Liver (tissue), 9 donors: ENCODE data around the gene RASSF8. TPM values are rescaled to one million over a fixed set of nuclear protein-coding genes. Genes with fewer than 3 reads are reported as not detected.

Experiments used
- DNase-seq: peaks from one replicate; pipeline ENCODE4 v3.0.0-alpha.2; 2017; ENCODE audit warnings: low spot score
- H3K27ac ChIP-seq, 2 donors: one replicate each; pipeline ENCODE4 v1.7.0; 2013; ENCODE audit warnings: inconsistent platforms in 2 of 2, low read length in 2 of 2, control low read depth in 1 of 2, low read depth in 1 of 2, mild to moderate bottlenecking in 1 of 2
- H3K27me3 ChIP-seq, 4 donors: one replicate each; pipeline versions ENCODE4 v1.6.1 to v1.7.0; 2013; ENCODE audit warnings: low read length in 3 of 4, inconsistent platforms in 1 of 4, mild to moderate bottlenecking in 1 of 4, moderate library complexity in 1 of 4; ENCODE audit not compliant: control insufficient read depth in 4 of 4, insufficient read depth in 4 of 4
- H3K36me3 ChIP-seq, 4 donors: one replicate each; pipeline versions ENCODE4 v1.6.1 to v1.7.0; 2013; ENCODE audit warnings: low read length in 3 of 4, mild to moderate bottlenecking in 3 of 4, low read depth in 1 of 4, moderate library complexity in 1 of 4; ENCODE audit not compliant: control insufficient read depth in 4 of 4, insufficient read depth in 3 of 4
- H3K4me1 ChIP-seq, 4 donors: one replicate each; pipeline versions ENCODE4 v1.6.1 to v1.7.0; 2013; ENCODE audit warnings: low read length in 3 of 4, mild to moderate bottlenecking in 3 of 4, moderate library complexity in 1 of 4; ENCODE audit not compliant: control insufficient read depth in 4 of 4, insufficient read depth in 4 of 4
- H3K4me3 ChIP-seq, 3 donors: one replicate each; pipeline versions ENCODE4 v1.6.1 to v1.7.0; 2013; ENCODE audit warnings: low read length in 3 of 3, control low read depth in 1 of 3, low read depth in 1 of 3, mild to moderate bottlenecking in 1 of 3
- H3K9ac ChIP-seq, 2 donors: one replicate each; pipeline ENCODE4 v1.7.0; 2013; ENCODE audit warnings: low read length in 2 of 2, mild to moderate bottlenecking in 2 of 2, moderate library complexity in 2 of 2, control low read depth in 1 of 2, low read depth in 1 of 2
- H3K9me3 ChIP-seq, 4 donors: one replicate each; pipeline versions ENCODE4 v1.6.1 to v1.7.0; 2013; ENCODE audit warnings: low read length in 3 of 4; ENCODE audit not compliant: control insufficient read depth in 4 of 4
- CTCF ChIP-seq: fragments of 150-350 bp; IDR thresholded peaks from 2 replicates; pipeline ENCODE4 v1.5.1; 2017; ENCODE audit warnings: improper control_type of control experiment, low read depth, low read length; ENCODE audit not compliant: missing input control
- EGR1 ChIP-seq, 2 donors: IDR thresholded peaks; 2 replicates each; pipeline ENCODE4 v1.6.1; 2016 to 2018; ENCODE audit warnings: antibody characterized with exemption in 2 of 2, low read depth in 2 of 2
- FOXA2 ChIP-seq: IDR thresholded peaks from 2 replicates; pipeline ENCODE4 v1.6.1; 2016; ENCODE audit warnings: antibody characterized with exemption
- GABPA ChIP-seq, 2 donors: IDR thresholded peaks in 1 of 2; conservative IDR thresholded peaks in 1 of 2; 2 replicates each; pipeline ENCODE4 v1.6.1; 2016; ENCODE audit warnings: antibody characterized with exemption in 2 of 2, mild to moderate bottlenecking in 1 of 2, moderate library complexity in 1 of 2
- HNF4A ChIP-seq, 2 donors: conservative IDR thresholded peaks; 2 replicates each; pipeline ENCODE4 v1.6.1; 2016; ENCODE audit warnings: antibody characterized with exemption in 2 of 2, mild to moderate bottlenecking in 2 of 2
- HNF4G ChIP-seq: IDR thresholded peaks from 2 replicates; pipeline ENCODE4 v1.6.1; 2016; ENCODE audit warnings: antibody characterized with exemption
- JUND ChIP-seq, 2 donors: IDR thresholded peaks; 2 replicates each; pipeline ENCODE4 v1.6.1; 2016; ENCODE audit warnings: antibody characterized with exemption in 2 of 2
- RAD21 ChIP-seq, 2 donors: IDR thresholded peaks; 2 replicates each; pipeline ENCODE4 v1.6.1; 2016; ENCODE audit warnings: antibody characterized with exemption in 2 of 2, mild to moderate bottlenecking in 2 of 2
- RXRA ChIP-seq, 2 donors: IDR thresholded peaks; 2 replicates each; pipeline ENCODE4 v1.6.1; 2017 to 2018; ENCODE audit warnings: antibody characterized with exemption in 2 of 2, mild to moderate bottlenecking in 1 of 2
- SP1 ChIP-seq: IDR thresholded peaks from 2 replicates; pipeline ENCODE4 v1.6.1; 2018; ENCODE audit warnings: antibody characterized with exemption, mild to moderate bottlenecking
- TAF1 ChIP-seq: conservative IDR thresholded peaks from 2 replicates; pipeline ENCODE4 v1.6.1; 2016; ENCODE audit warnings: antibody characterized with exemption, mild to moderate bottlenecking
- YY1 ChIP-seq: IDR thresholded peaks from 2 replicates; pipeline ENCODE4 v1.6.1; 2016; ENCODE audit warnings: antibody characterized with exemption, mild to moderate bottlenecking
- WGBS: extraction: QIAGEN DNeasy Blood & Tissue Kit; methylation state at CpG from one replicate; pipeline ENCODE4 v1.1.7; 2013; 5-methylcytosine and 5-hydroxymethylcytosine counted together
- polyA plus RNA-seq, 2 donors: library from polyadenylated mRNA; stranded (reverse) in 1 of 2; unstranded in 1 of 2; fragments of 200-250 nt in 1 of 2; fragments of >200 nt in 1 of 2; fragmentation: Nextera tagmentation in 1 of 2; extraction: Ambion mirVana in 1 of 2; gene quantifications; one replicate each; pipeline versions ENCODE4 v1.2.1 to v1.2.3, GENCODE V29; 2013 to 2015
- total RNA-seq, 2 donors: library from RNA; depleted of rRNA; stranded (reverse); fragments of >200 nt; gene quantifications; one replicate each; pipeline ENCODE4 v1.2.3, GENCODE V29; 2014
- donor health status: healthy.
- donor health status: healthy.
- donor health status: healthy.
- donor health status: healthy.
- donor health status: healthy.

Gene RASSF8
- total and polyA plus RNA-seq, 4 donors = 1.7 to 9.4 (median 3.3) TPM

- DNase-seq = no peak
- H3K4me1 ChIP-seq = peaks cover 20 to 45% (median 31%) of the 10 kb centered on the region in 4 donors
- TF ChIP-seq RAD21 (IDR thresholded peaks at IDR 0.05) (peak in 1 of 2 donors; percentile 36), HNF4A (conservative IDR thresholded peaks at IDR 0.05) (no peak)
- H3K9ac ChIP-seq = no peak overlapping the region
- H3K27ac ChIP-seq = no peak overlapping the region
- 2% methylated on average over 69 of the region's 69 CpGs for WGBS
- H3K36me3 ChIP-seq = no peaks in the 10 kb centered on the region
- peaks cover 3 to 30% (median 7%) of the 10 kb centered on the region in 4 donors for H3K27me3 ChIP-seq
- peak overlapping the region in 2 of 3 donors; percentile 21 to 78 for H3K4me3 ChIP-seq
- no peaks in the 10 kb centered on the region for H3K9me3 ChIP-seq
Measured at GRCh38 chr12:26122681-26123481, 164.4 kb downstream of the RASSF8 start.

- Histone ChIP-seq H3K9me3 (no peaks in the 10 kb centered on the region), H3K27ac (no peak overlapping the region), H3K4me1 (peaks cover 20 to 45% (median 31%) of the 10 kb centered on the region in 4 donors), H3K4me3 (peak overlapping the region in 1 of 3 donors; percentile 78), H3K27me3 (peaks cover 3 to 30% (median 10%) of the 10 kb centered on the region in 4 donors), H3K36me3 (no peaks in the 10 kb centered on the region), H3K9ac (peak overlapping the region in 1 of 2 donors; percentile 21)
- DNase-seq = no peak
- TF ChIP-seq HNF4G = no peak
- no peak for TF ChIP-seq FOXA2
- TF ChIP-seq SP1 = no peak
- no peak for TF ChIP-seq TAF1
- TF ChIP-seq RXRA (IDR thresholded peaks at IDR 0.05) = no peak
- no peak for TF ChIP-seq YY1
- TF ChIP-seq EGR1 (IDR thresholded peaks at IDR 0.05; ENCODE audit: low read depth in 2 of 2) = no peak
- no peak for TF ChIP-seq JUND (IDR thresholded peaks at IDR 0.05)
- 20% methylated on average over 8 of the region's 8 CpGs for WGBS
Measured at GRCh38 chr12:26123482-26123980, 165.0 kb downstream of the RASSF8 start.

GRCh38 chr12:26124446-26125399 is 166.2 kb downstream of the RASSF8 start, which contains the start of gene BHLHE41:
TSS of gene BHLHE41 (minus strand) at chr12:26125037. CDS start at chr12:26124779, 258 bp downstream.
- Histone ChIP-seq H3K9me3 (no peaks in the 10 kb centered on the region), H3K4me3 (peak within 1 kb of the TSS; percentile 5 to 78 (median 54)), H3K36me3 (no peaks in the 10 kb centered on the region), H3K27me3 (peaks cover 3 to 32% (median 10%) of the 10 kb centered on the region in 4 donors), H3K9ac (peak within 1 kb of the TSS in 1 of 2 donors; percentile 11), H3K27ac (peak within 1 kb of the TSS; percentile 1 to 68), H3K4me1 (peaks cover 20 to 45% (median 31%) of the 10 kb centered on the region in 4 donors)
- DNase-seq = no peak
- TF ChIP-seq CTCF = no peak
- TF ChIP-seq GABPA (IDR thresholded peaks at IDR 0.05 in 1 of 2, conservative IDR thresholded peaks at IDR 0.05 in 1 of 2) = no peak
- TF ChIP-seq RXRA (IDR thresholded peaks at IDR 0.05) = no peak
- no peak for TF ChIP-seq HNF4G
- WGBS = 3% methylated on average over 54 of the region's 54 CpGs
